Esophagus muscularis mucosa (tissue), 3 donors: ENCODE data around the gene AMOT.

Experiments used
- CTCF ChIP-seq, 3 experiments: fragments of 200-600 bp in 2 of 3; fragments of 450-650 bp in 1 of 3; sonication (generic) in 2 of 3; IDR thresholded peaks; one replicate each; pipeline ENCODE4 v1.5.1; 2017 to 2019; ENCODE audit warnings: antibody characterized with exemption in 3 of 3, mild to moderate bottlenecking in 2 of 3, moderate library complexity in 1 of 3
- EP300 ChIP-seq: sonication (generic); formaldehyde crosslinking; IDR thresholded peaks from one replicate; pipeline ENCODE4 v1.6.1; 2017; ENCODE audit warnings: antibody characterized with exemption

- TF ChIP-seq CTCF (IDR thresholded peaks at IDR 0.05) (no peak), EP300 (no peak)
These were observed 24.9 kb upstream of the AMOT start for GRCh38 chrX:112865464-112866025.
